ENCODE measurements around the gene FANCB.
A peak's percentile ranks its signal among the peaks of the same experiment; 100 is the strongest.

Gene FANCB

GRCh38 chrX:14872851-14873675 is at the start of gene FANCB, which contains the start of gene MOSPD2:
Gene FANCB, minus strand, starts transcription at chrX:14873069. Its CDS starts 7,559 bp downstream, at chrX:14865510.
Gene MOSPD2, plus strand, starts transcription at chrX:14873421. Its CDS starts 108 bp downstream, at chrX:14873529.
- H3K9ac ChIP-seq (ENCODE audit: low read depth, low read length), result peak within 1 kb of the TSS; percentile 79
- no peaks in the 10 kb centered on the region for H3K27me3 ChIP-seq (ENCODE audit: control insufficient read depth, insufficient read depth, low read length)
- H3K36me3 ChIP-seq (ENCODE audit: control insufficient read depth, insufficient read depth, low read length), result peaks cover 4% of the 10 kb centered on the region
- peak within 1 kb of the TSS; percentile 96 for H3K4me3 ChIP-seq (ENCODE audit: low read depth, low read length)
- peaks cover 3% of the 10 kb centered on the region for H3K4me1 ChIP-seq (ENCODE audit: control insufficient read depth, insufficient read depth, low read length)
- H3K9me3 ChIP-seq (ENCODE audit: control insufficient read depth, insufficient read depth, low read length), result no peaks in the 10 kb centered on the region

- Histone ChIP-seq H3K9ac (ENCODE audit: low read depth, low read length) (no peak overlapping the region), H3K27me3 (ENCODE audit: control insufficient read depth, insufficient read depth, low read length) (no peaks in the 10 kb centered on the region), H3K4me1 (ENCODE audit: control insufficient read depth, insufficient read depth, low read length) (no peaks in the 10 kb centered on the region), H3K4me3 (ENCODE audit: low read depth, low read length) (no peak overlapping the region), H3K36me3 (ENCODE audit: control insufficient read depth, insufficient read depth, low read length) (no peaks in the 10 kb centered on the region), H3K9me3 (ENCODE audit: control insufficient read depth, insufficient read depth, low read length) (no peaks in the 10 kb centered on the region)
Measured at GRCh38 chrX:14922437-14922836, 49.6 kb upstream of the FANCB start.

- H3K36me3 ChIP-seq (ENCODE audit: control insufficient read depth, insufficient read depth, low read length), result peaks cover 4% of the 10 kb centered on the region
- H3K9me3 ChIP-seq (ENCODE audit: control insufficient read depth, insufficient read depth, low read length), result no peaks in the 10 kb centered on the region
- H3K9ac ChIP-seq (ENCODE audit: low read depth, low read length), result no peak overlapping the region
- no peaks in the 10 kb centered on the region for H3K27me3 ChIP-seq (ENCODE audit: control insufficient read depth, insufficient read depth, low read length)
- H3K4me3 ChIP-seq (ENCODE audit: low read depth, low read length), result no peak overlapping the region
- no peaks in the 10 kb centered on the region for H3K4me1 ChIP-seq (ENCODE audit: control insufficient read depth, insufficient read depth, low read length)
Measured at GRCh38 chrX:14920196-14920595, 47.3 kb upstream of the FANCB start.

GRCh38 chrX:14919407-14919806 is 46.5 kb upstream of the FANCB start:
- H3K4me3 ChIP-seq (ENCODE audit: low read depth, low read length), result no peak overlapping the region
- peaks cover 4% of the 10 kb centered on the region for H3K36me3 ChIP-seq (ENCODE audit: control insufficient read depth, insufficient read depth, low read length)
- no peaks in the 10 kb centered on the region for H3K27me3 ChIP-seq (ENCODE audit: control insufficient read depth, insufficient read depth, low read length)
- H3K9ac ChIP-seq (ENCODE audit: low read depth, low read length), result no peak overlapping the region
- no peaks in the 10 kb centered on the region for H3K4me1 ChIP-seq (ENCODE audit: control insufficient read depth, insufficient read depth, low read length)
- no peaks in the 10 kb centered on the region for H3K9me3 ChIP-seq (ENCODE audit: control insufficient read depth, insufficient read depth, low read length)

- H3K36me3 ChIP-seq (ENCODE audit: control insufficient read depth, insufficient read depth, low read length), result peaks cover 8% of the 10 kb centered on the region
- no peaks in the 10 kb centered on the region for H3K4me1 ChIP-seq (ENCODE audit: control insufficient read depth, insufficient read depth, low read length)
- no peak overlapping the region for H3K9ac ChIP-seq (ENCODE audit: low read depth, low read length)
- no peaks in the 10 kb centered on the region for H3K9me3 ChIP-seq (ENCODE audit: control insufficient read depth, insufficient read depth, low read length)
- no peaks in the 10 kb centered on the region for H3K27me3 ChIP-seq (ENCODE audit: control insufficient read depth, insufficient read depth, low read length)
- no peak overlapping the region for H3K4me3 ChIP-seq (ENCODE audit: low read depth, low read length)
Measured at GRCh38 chrX:14916017-14916674, 43.3 kb upstream of the FANCB start.

- Histone ChIP-seq H3K4me3 (ENCODE audit: low read depth, low read length) (no peak overlapping the region), H3K4me1 (ENCODE audit: control insufficient read depth, insufficient read depth, low read length) (no peaks in the 10 kb centered on the region), H3K36me3 (ENCODE audit: control insufficient read depth, insufficient read depth, low read length) (peaks cover 8% of the 10 kb centered on the region), H3K27me3 (ENCODE audit: control insufficient read depth, insufficient read depth, low read length) (no peaks in the 10 kb centered on the region), H3K9me3 (ENCODE audit: control insufficient read depth, insufficient read depth, low read length) (no peaks in the 10 kb centered on the region), H3K9ac (ENCODE audit: low read depth, low read length) (no peak overlapping the region)
Measured at GRCh38 chrX:14915596-14915995, 42.7 kb upstream of the FANCB start.

GRCh38 chrX:14913241-14913640 is 40.4 kb upstream of the FANCB start:
- no peaks in the 10 kb centered on the region for H3K4me1 ChIP-seq (ENCODE audit: control insufficient read depth, insufficient read depth, low read length)
- H3K9me3 ChIP-seq (ENCODE audit: control insufficient read depth, insufficient read depth, low read length), result no peaks in the 10 kb centered on the region
- H3K36me3 ChIP-seq (ENCODE audit: control insufficient read depth, insufficient read depth, low read length), result peaks cover 8% of the 10 kb centered on the region
- no peak overlapping the region for H3K4me3 ChIP-seq (ENCODE audit: low read depth, low read length)
- no peaks in the 10 kb centered on the region for H3K27me3 ChIP-seq (ENCODE audit: control insufficient read depth, insufficient read depth, low read length)
- H3K9ac ChIP-seq (ENCODE audit: low read depth, low read length), result no peak overlapping the region

- Histone ChIP-seq H3K27me3 (ENCODE audit: control insufficient read depth, insufficient read depth, low read length) (no peaks in the 10 kb centered on the region), H3K4me1 (ENCODE audit: control insufficient read depth, insufficient read depth, low read length) (no peaks in the 10 kb centered on the region), H3K9ac (ENCODE audit: low read depth, low read length) (no peak overlapping the region), H3K36me3 (ENCODE audit: control insufficient read depth, insufficient read depth, low read length) (peaks cover 3% of the 10 kb centered on the region), H3K4me3 (ENCODE audit: low read depth, low read length) (no peak overlapping the region), H3K9me3 (ENCODE audit: control insufficient read depth, insufficient read depth, low read length) (no peaks in the 10 kb centered on the region)
Measured at GRCh38 chrX:14903891-14904290, 31.0 kb upstream of the FANCB start.

GRCh38 chrX:14902537-14902936 is 29.7 kb upstream of the FANCB start:
- H3K9me3 ChIP-seq (ENCODE audit: control insufficient read depth, insufficient read depth, low read length), result no peaks in the 10 kb centered on the region
- H3K9ac ChIP-seq (ENCODE audit: low read depth, low read length), result no peak overlapping the region
- peaks cover 3% of the 10 kb centered on the region for H3K36me3 ChIP-seq (ENCODE audit: control insufficient read depth, insufficient read depth, low read length)
- no peak overlapping the region for H3K4me3 ChIP-seq (ENCODE audit: low read depth, low read length)
- no peaks in the 10 kb centered on the region for H3K4me1 ChIP-seq (ENCODE audit: control insufficient read depth, insufficient read depth, low read length)
- H3K27me3 ChIP-seq (ENCODE audit: control insufficient read depth, insufficient read depth, low read length), result no peaks in the 10 kb centered on the region

GRCh38 chrX:14899607-14900006 is 26.7 kb upstream of the FANCB start:
- H3K4me3 ChIP-seq (ENCODE audit: low read depth, low read length), result no peak overlapping the region
- no peaks in the 10 kb centered on the region for H3K9me3 ChIP-seq (ENCODE audit: control insufficient read depth, insufficient read depth, low read length)
- H3K27me3 ChIP-seq (ENCODE audit: control insufficient read depth, insufficient read depth, low read length), result no peaks in the 10 kb centered on the region
- no peaks in the 10 kb centered on the region for H3K4me1 ChIP-seq (ENCODE audit: control insufficient read depth, insufficient read depth, low read length)
- H3K36me3 ChIP-seq (ENCODE audit: control insufficient read depth, insufficient read depth, low read length), result no peaks in the 10 kb centered on the region
- H3K9ac ChIP-seq (ENCODE audit: low read depth, low read length), result no peak overlapping the region

- no peaks in the 10 kb centered on the region for H3K9me3 ChIP-seq (ENCODE audit: control insufficient read depth, insufficient read depth, low read length)
- H3K27me3 ChIP-seq (ENCODE audit: control insufficient read depth, insufficient read depth, low read length), result no peaks in the 10 kb centered on the region
- no peaks in the 10 kb centered on the region for H3K36me3 ChIP-seq (ENCODE audit: control insufficient read depth, insufficient read depth, low read length)
- no peaks in the 10 kb centered on the region for H3K4me1 ChIP-seq (ENCODE audit: control insufficient read depth, insufficient read depth, low read length)
- no peak overlapping the region for H3K9ac ChIP-seq (ENCODE audit: low read depth, low read length)
- no peak overlapping the region for H3K4me3 ChIP-seq (ENCODE audit: low read depth, low read length)
Measured at GRCh38 chrX:14897042-14897441, 24.2 kb upstream of the FANCB start.

- H3K4me1 ChIP-seq (ENCODE audit: control insufficient read depth, insufficient read depth, low read length), result no peaks in the 10 kb centered on the region
- no peaks in the 10 kb centered on the region for H3K36me3 ChIP-seq (ENCODE audit: control insufficient read depth, insufficient read depth, low read length)
- H3K9me3 ChIP-seq (ENCODE audit: control insufficient read depth, insufficient read depth, low read length), result no peaks in the 10 kb centered on the region
Measured at GRCh38 chrX:14896273-14896672, 23.4 kb upstream of the FANCB start.

More at GRCh38 chrX:14896273-14896672, 23.4 kb upstream of the FANCB start:
- Histone ChIP-seq H3K27me3 (ENCODE audit: control insufficient read depth, insufficient read depth, low read length) (no peaks in the 10 kb centered on the region), H3K4me3 (ENCODE audit: low read depth, low read length) (no peak overlapping the region), H3K9ac (ENCODE audit: low read depth, low read length) (no peak overlapping the region)

Data from iPS-15b (cell line).